Airway epithelial cell (primary cell): Measurements from ENCODE around the gene UBE2QL1. TPM values are rescaled to one million over a fixed set of nuclear protein-coding genes. Genes with fewer than 3 reads are reported as not detected.

Source experiments
- total RNA-seq: library from RNA; depleted of rRNA; stranded (reverse); fragments of >200 nt; gene quantifications from 2 replicates; pipeline ENCODE4 v1.2.3, GENCODE V29; 2015

UBE2QL1 gene
- total RNA-seq: not detected in 2 replicates

GRCh38 chr5:6448622-6449464, at the start of gene UBE2QL1:
TSS of gene UBE2QL1 (plus strand) at chr5:6448859. CDS start at chr5:6448894, 35 bp downstream.

Other genes starting within 250 kb of the UBE2QL1 start
- gene MED10, start 70.3 kb upstream of the UBE2QL1 start, total RNA-seq: 35.2 and 36.9 TPM in 2 replicates
- 57.3 and 66.4 TPM in 2 replicates for gene NSUN2, start 184.2 kb downstream of the UBE2QL1 start, total RNA-seq
- 29.2 and 32.1 TPM in 2 replicates for gene SRD5A1, start 184.6 kb downstream of the UBE2QL1 start, total RNA-seq